ENCODE measurements around the gene CNTNAP2.

The CNTNAP2 gene

GRCh38 chr7:147803151-147803550 lies 1686.5 kb downstream of the CNTNAP2 start:
- H3K27ac ChIP-seq: no peak overlapping the region
- TF ChIP-seq CTCF (IDR thresholded peaks at IDR 0.05): no peak
- no peak for DNase-seq (ENCODE audit: low spot score)
- H3K4me3 ChIP-seq: no peak overlapping the region

GRCh38 chr7:147803606-147804005 lies 1687.0 kb downstream of the CNTNAP2 start:
- DNase-seq (ENCODE audit: low spot score): no peak
- no peak for TF ChIP-seq CTCF (IDR thresholded peaks at IDR 0.05)
- no peak overlapping the region for H3K4me3 ChIP-seq
- no peak overlapping the region for H3K27ac ChIP-seq

- H3K4me3 ChIP-seq: no peak overlapping the region
- DNase-seq (ENCODE audit: low spot score): no peak
- no peak for TF ChIP-seq CTCF (IDR thresholded peaks at IDR 0.05)
- no peak overlapping the region for H3K27ac ChIP-seq
Measured at GRCh38 chr7:147804032-147804431, 1687.4 kb downstream of the CNTNAP2 start.

- no peak for DNase-seq (ENCODE audit: low spot score)
- no peak for TF ChIP-seq CTCF (IDR thresholded peaks at IDR 0.05)
- no peak overlapping the region for H3K27ac ChIP-seq
- H3K4me3 ChIP-seq: no peak overlapping the region
Measured at GRCh38 chr7:147805996-147806576, 1689.5 kb downstream of the CNTNAP2 start.

GRCh38 chr7:147809786-147810185 lies 1693.2 kb downstream of the CNTNAP2 start:
- Histone ChIP-seq H3K27ac (no peak overlapping the region), H3K4me3 (no peak overlapping the region)
- no peak for TF ChIP-seq CTCF (IDR thresholded peaks at IDR 0.05)
- no peak for DNase-seq (ENCODE audit: low spot score)

GRCh38 chr7:147810269-147810668 lies 1693.7 kb downstream of the CNTNAP2 start:
- no peak for TF ChIP-seq CTCF (IDR thresholded peaks at IDR 0.05)
- no peak for DNase-seq (ENCODE audit: low spot score)
- Histone ChIP-seq H3K4me3 (no peak overlapping the region), H3K27ac (no peak overlapping the region)

- no peak for TF ChIP-seq CTCF (IDR thresholded peaks at IDR 0.05)
- Histone ChIP-seq H3K27ac (no peak overlapping the region), H3K4me3 (no peak overlapping the region)
- no peak for DNase-seq (ENCODE audit: low spot score)
Measured at GRCh38 chr7:147811923-147812322, 1695.3 kb downstream of the CNTNAP2 start.

Data from coronary artery (tissue), 2 donors.